ENCODE measurements around the gene DHCR24. TPM values are rescaled to one million over a fixed set of nuclear protein-coding genes. Genes with fewer than 3 reads are reported as not detected.
"Not testable (repeated sequence)": the region's sequence is repeated elsewhere in the genome, so short reads cannot be mapped to it uniquely, and the experiment has no call there.

DHCR24 gene
- total and polyA plus RNA-seq, 3 experiments from 2014 or later: 2.6 to 59.8 (median 54.6) TPM

DNA sequence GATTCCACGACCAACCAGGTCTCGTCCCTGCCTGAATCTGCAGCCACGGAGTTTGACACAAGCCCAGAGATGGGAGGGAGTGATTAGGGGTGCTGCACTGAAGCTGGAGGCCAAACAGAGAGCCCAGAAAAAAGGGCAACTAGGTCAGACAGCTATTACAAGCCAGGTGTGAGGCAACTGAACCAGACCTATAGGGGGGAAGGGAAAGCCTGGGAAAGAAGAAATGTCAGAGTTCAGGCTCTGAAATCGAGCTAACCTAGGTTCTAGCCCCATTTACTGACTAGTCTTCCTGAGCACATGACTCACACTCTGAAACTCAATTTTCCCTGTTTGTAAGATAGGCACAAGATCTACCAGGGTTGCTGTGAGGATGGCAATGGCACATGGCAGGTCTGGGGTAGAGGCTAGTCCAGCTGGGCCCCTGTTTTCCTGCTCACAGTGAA, 1.7 kb downstream of the DHCR24 start:
- Histone ChIP-seq H3K27ac (ENCODE audit: low read depth, low read length) (peak overlapping the region; percentile 29), H3K27me3 (ENCODE audit: insufficient read depth, low read length, poor library complexity, severe bottlenecking) (no peaks in the 10 kb centered on the region), H3K4me3 (ENCODE audit: low read length) (no peak overlapping the region), H3K9me3 (ENCODE audit: low read length) (no peaks in the 10 kb centered on the region), H3K36me3 (ENCODE audit: insufficient read depth, low read length) (no peaks in the 10 kb centered on the region), H3K4me1 (ENCODE audit: insufficient read depth, low read length) (peaks cover 12% of the 10 kb centered on the region)
- DNase-seq: no peak
- Mint-ChIP-seq H3K36me3 (peaks cover 0 to 3% (median 1%) of the 10 kb centered on the region in 3 donors), H3K4me1 (peaks cover 22 to 32% (median 27%) of the 10 kb centered on the region in 3 donors), H3K27ac (peak overlapping the region in 1 of 8 donors; percentile 8), H3K9me3 (no peaks in the 10 kb centered on the region), H3K4me3 (peak overlapping the region; percentile 88 to 94 (median 92)), H3K27me3 (peaks cover 14% of the 10 kb centered on the region in 2 donors)
- ChIA-PET POLR2A (no interaction called here), CTCF (no interaction called here)

DNA sequence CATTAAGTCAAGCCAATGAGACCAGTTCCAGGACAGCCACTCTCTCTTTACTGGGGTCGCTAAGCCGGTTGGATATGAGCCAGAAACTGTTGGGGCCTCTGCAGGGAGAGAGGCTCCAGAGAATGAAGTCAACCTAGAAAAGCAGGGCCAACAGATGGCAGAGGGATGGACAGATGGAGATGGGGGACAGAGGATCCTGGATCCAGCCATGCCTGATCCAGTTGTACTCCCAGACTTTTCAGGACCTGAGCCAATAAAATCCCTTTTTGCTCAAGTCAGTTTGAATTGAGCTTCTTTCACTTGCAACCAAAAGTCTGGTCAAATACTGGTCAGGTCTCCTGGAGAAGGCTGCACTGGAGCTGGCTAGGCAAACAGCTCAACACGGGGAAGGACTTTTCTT, 2.2 kb downstream of the DHCR24 start:
- peak overlapping the region in 5 of 7 donors; percentile 20 to 94 (median 91) for H3K4me3 Mint-ChIP-seq
- ChIA-PET POLR2A (no interaction called here), CTCF (no interaction called here)
- H3K36me3 Mint-ChIP-seq: peaks cover 1 to 4% (median 3%) of the 10 kb centered on the region in 3 donors
- Histone ChIP-seq H3K4me1 (ENCODE audit: insufficient read depth, low read length) (peaks cover 12% of the 10 kb centered on the region), H3K9me3 (ENCODE audit: low read length) (no peaks in the 10 kb centered on the region), H3K27ac (ENCODE audit: low read depth, low read length) (no peak overlapping the region), H3K36me3 (ENCODE audit: insufficient read depth, low read length) (no peaks in the 10 kb centered on the region), H3K27me3 (ENCODE audit: insufficient read depth, low read length, poor library complexity, severe bottlenecking) (no peaks in the 10 kb centered on the region), H3K4me3 (ENCODE audit: low read length) (no peak overlapping the region)
- H3K27ac Mint-ChIP-seq: no peak overlapping the region
- DNase-seq: no peak
- H3K4me1 Mint-ChIP-seq: peaks cover 22 to 32% (median 27%) of the 10 kb centered on the region in 3 donors
- no peaks in the 10 kb centered on the region for H3K9me3 Mint-ChIP-seq
- H3K27me3 Mint-ChIP-seq: peaks cover 11 to 13% of the 10 kb centered on the region in 2 donors

DNA sequence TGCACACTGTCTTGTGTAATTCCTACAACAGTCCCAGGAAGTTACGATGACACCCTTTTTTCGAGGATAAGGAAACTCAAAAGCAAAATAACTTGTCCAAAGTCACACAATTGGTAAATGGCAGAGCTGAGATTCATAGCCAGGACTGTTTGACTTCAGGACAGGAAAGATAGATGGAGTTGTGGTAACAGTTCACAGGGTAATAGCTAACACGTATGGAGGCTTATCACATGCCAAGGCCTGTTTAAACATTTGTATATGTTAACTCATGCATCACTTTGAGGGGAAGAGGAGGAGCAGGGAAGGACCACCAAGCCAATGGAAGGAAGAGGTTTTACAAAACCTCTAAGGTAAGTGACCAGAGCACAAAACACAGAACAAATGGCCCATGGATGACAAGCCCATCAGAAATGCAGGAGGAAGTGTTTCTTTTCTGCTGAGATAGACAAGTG, 2.8 kb downstream of the DHCR24 start:
- H3K27me3 Mint-ChIP-seq: peaks cover 9 to 12% of the 10 kb centered on the region in 2 donors
- H3K4me1 ChIP-seq (ENCODE audit: insufficient read depth, low read length): peaks cover 12% of the 10 kb centered on the region
- no peak overlapping the region for H3K27ac Mint-ChIP-seq
- peaks cover 22 to 32% (median 27%) of the 10 kb centered on the region in 3 donors for H3K4me1 Mint-ChIP-seq
- H3K36me3 ChIP-seq (ENCODE audit: insufficient read depth, low read length): no peaks in the 10 kb centered on the region
- peaks cover 0 to 4% (median 0%) of the 10 kb centered on the region in 5 donors for H3K9me3 Mint-ChIP-seq
- H3K4me3 Mint-ChIP-seq: peak overlapping the region in 1 of 7 donors; percentile 91
- DNase-seq: no peak
- H3K4me3 ChIP-seq (ENCODE audit: low read length): no peak overlapping the region
- no peak overlapping the region for H3K27ac ChIP-seq (ENCODE audit: low read depth, low read length)
- no peaks in the 10 kb centered on the region for H3K27me3 ChIP-seq (ENCODE audit: insufficient read depth, low read length, poor library complexity, severe bottlenecking)
- ChIA-PET CTCF (no interaction called here), POLR2A (no interaction called here)
- peaks cover 1 to 9% (median 3%) of the 10 kb centered on the region in 3 donors for H3K36me3 Mint-ChIP-seq
- H3K9me3 ChIP-seq (ENCODE audit: low read length): no peaks in the 10 kb centered on the region

DNA sequence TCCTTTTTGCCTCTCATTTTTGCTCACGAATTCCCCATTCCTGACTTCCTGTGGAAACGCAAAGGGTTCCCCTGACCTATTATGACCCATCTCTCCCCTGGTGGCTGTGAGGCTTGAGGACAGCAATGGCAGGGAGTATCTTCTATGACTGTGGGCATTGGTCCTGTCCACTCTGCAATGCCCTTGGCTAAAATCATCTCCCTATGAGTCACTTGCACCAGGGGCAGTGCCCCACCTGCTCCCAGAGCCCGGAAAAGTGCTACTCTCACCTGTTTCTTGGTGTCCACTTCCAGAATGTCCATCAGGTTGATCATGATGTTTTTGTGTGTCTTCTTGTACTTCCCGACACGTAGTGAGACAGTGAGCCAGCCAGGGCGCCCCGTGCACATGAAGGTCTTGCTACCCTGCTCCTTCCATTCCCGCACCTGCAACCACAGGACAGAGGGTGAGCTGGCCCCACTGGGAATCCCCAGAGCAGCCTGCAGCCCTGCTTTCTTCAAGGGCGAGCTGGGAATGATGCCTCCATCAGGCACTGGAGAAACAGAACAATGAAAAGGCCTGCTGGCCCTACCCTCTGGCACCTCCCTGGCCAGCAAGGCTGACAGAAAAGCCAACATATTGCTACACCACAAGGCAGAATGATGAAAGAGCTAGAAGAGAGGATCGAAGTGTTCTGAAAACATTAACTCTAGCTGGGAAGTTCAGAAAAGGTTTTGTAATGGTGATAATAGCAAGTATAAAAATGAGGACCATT, 3.5 kb downstream of the DHCR24 start:
- no peaks in the 10 kb centered on the region for H3K9me3 ChIP-seq (ENCODE audit: low read length)
- H3K36me3 ChIP-seq (ENCODE audit: insufficient read depth, low read length): no peaks in the 10 kb centered on the region
- Mint-ChIP-seq H3K36me3 (peaks cover 1 to 9% (median 4%) of the 10 kb centered on the region in 3 donors), H3K4me1 (peaks cover 21 to 32% (median 27%) of the 10 kb centered on the region in 3 donors), H3K9me3 (peaks cover 0 to 4% (median 0%) of the 10 kb centered on the region in 5 donors), H3K27me3 (peaks cover 6 to 12% of the 10 kb centered on the region in 2 donors), H3K27ac (no peak overlapping the region), H3K4me3 (peak overlapping the region in 1 of 7 donors; percentile 91)
- no peaks in the 10 kb centered on the region for H3K27me3 ChIP-seq (ENCODE audit: insufficient read depth, low read length, poor library complexity, severe bottlenecking)
- ChIA-PET POLR2A (no interaction called here), CTCF (no interaction called here)
- H3K4me1 ChIP-seq (ENCODE audit: insufficient read depth, low read length): peaks cover 12% of the 10 kb centered on the region
- no peak for DNase-seq
- no peak overlapping the region for H3K27ac ChIP-seq (ENCODE audit: low read depth, low read length)
- H3K4me3 ChIP-seq (ENCODE audit: low read length): no peak overlapping the region

DNA sequence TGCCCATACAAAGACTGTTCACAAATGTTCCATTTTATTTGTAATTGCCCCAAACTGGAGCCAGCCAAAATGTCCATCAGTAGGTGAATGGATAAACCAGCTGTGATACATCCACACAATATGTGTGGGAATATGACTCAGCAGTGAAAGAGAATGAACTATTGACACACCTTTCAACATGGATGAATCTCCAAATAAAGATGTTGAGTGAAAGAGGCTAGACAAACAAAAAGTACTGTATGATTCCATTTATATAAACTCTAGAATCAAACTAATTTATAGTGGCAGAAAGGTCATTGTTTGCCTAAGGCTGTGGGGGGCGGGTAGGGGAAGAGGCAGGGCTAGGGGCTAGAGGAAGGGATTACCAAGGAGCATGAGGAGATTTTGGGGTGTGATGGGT, 4.5 kb downstream of the DHCR24 start:
- H3K4me3 Mint-ChIP-seq: no peak overlapping the region
- DNase-seq: no peak
- H3K9me3 Mint-ChIP-seq: peaks cover 0 to 4% (median 0%) of the 10 kb centered on the region in 5 donors
- H3K27me3 Mint-ChIP-seq: peaks cover 0 to 9% of the 10 kb centered on the region in 2 donors
- no peak overlapping the region for H3K27ac Mint-ChIP-seq
- Histone ChIP-seq H3K4me1 (ENCODE audit: insufficient read depth, low read length) (peaks cover 9% of the 10 kb centered on the region), H3K4me3 (ENCODE audit: low read length) (no peak overlapping the region), H3K36me3 (ENCODE audit: insufficient read depth, low read length) (no peaks in the 10 kb centered on the region), H3K27ac (ENCODE audit: low read depth, low read length) (no peak overlapping the region), H3K27me3 (ENCODE audit: insufficient read depth, low read length, poor library complexity, severe bottlenecking) (no peaks in the 10 kb centered on the region), H3K9me3 (ENCODE audit: low read length) (no peaks in the 10 kb centered on the region)
- POLR2A ChIA-PET: no interaction called here
- H3K36me3 Mint-ChIP-seq: peaks cover 3 to 9% (median 4%) of the 10 kb centered on the region in 3 donors
- CTCF ChIA-PET: no interaction called here
- peaks cover 14 to 27% (median 20%) of the 10 kb centered on the region in 3 donors for H3K4me1 Mint-ChIP-seq

DNA sequence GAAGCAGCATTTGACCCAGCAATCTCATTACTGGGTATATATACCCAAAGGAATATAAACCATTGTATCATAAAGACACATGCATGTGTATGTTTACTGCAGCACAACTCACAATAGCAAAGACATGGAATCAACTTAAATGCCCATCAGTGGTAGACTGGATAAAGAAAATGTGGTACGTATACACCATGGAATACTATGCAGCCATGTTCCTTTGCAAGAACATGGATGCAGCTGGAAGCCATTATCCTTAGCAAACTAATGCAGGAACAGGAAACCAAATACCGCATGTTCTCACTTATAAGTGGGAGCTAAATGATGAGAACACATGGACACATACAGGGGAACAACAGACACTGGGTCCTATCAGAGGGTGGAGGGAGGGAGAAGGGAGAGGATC, 5.4 kb downstream of the DHCR24 start:
- H3K4me3 ChIP-seq (ENCODE audit: low read length); H3K4me3 Mint-ChIP-seq; H3K9me3 Mint-ChIP-seq; CTCF ChIA-PET; H3K27me3 ChIP-seq (ENCODE audit: insufficient read depth, low read length, poor library complexity, severe bottlenecking); POLR2A ChIA-PET; H3K27me3 Mint-ChIP-seq; H3K4me1 ChIP-seq (ENCODE audit: insufficient read depth, low read length); DNase-seq; H3K36me3 ChIP-seq (ENCODE audit: insufficient read depth, low read length); H3K27ac ChIP-seq (ENCODE audit: low read depth, low read length); H3K9me3 ChIP-seq (ENCODE audit: low read length): not testable (repeated sequence)
- peak overlapping the region in 1 of 8 donors; percentile 63 for H3K27ac Mint-ChIP-seq
- peaks cover 10 to 23% (median 14%) of the 10 kb centered on the region in 3 donors for H3K4me1 Mint-ChIP-seq
- peaks cover 3 to 11% (median 4%) of the 10 kb centered on the region in 3 donors for H3K36me3 Mint-ChIP-seq

DNA sequence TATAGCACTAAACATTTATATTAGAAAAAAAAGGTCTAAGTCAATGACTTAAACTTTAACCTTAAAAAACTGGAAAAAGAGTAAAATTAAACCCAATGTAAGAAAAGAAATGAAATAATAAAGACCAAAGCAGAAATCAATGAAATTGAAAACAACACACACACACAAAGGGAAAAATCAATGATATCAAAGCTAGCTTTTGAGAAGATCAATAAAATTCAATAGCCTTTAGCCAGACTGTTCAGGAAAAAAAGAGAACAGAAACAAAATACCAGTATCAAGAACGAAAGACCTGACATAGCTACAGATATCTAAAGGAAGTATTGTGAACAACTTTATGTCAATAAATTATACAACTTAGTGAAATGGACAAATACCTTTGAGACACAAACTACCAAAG, 7.1 kb downstream of the DHCR24 start:
- Histone ChIP-seq H3K9me3 (ENCODE audit: low read length) (no peaks in the 10 kb centered on the region), H3K36me3 (ENCODE audit: insufficient read depth, low read length) (peaks cover 5% of the 10 kb centered on the region), H3K4me3 (ENCODE audit: low read length) (no peak overlapping the region), H3K4me1 (ENCODE audit: insufficient read depth, low read length) (no peaks in the 10 kb centered on the region), H3K27me3 (ENCODE audit: insufficient read depth, low read length, poor library complexity, severe bottlenecking) (no peaks in the 10 kb centered on the region), H3K27ac (ENCODE audit: low read depth, low read length) (no peak overlapping the region)
- Mint-ChIP-seq H3K4me1 (peaks cover 0 to 7% (median 2%) of the 10 kb centered on the region in 3 donors), H3K27ac (no peak overlapping the region), H3K9me3 (peaks cover 0 to 4% (median 0%) of the 10 kb centered on the region in 5 donors), H3K27me3 (peaks cover 0 to 2% of the 10 kb centered on the region in 2 donors), H3K4me3 (no peak overlapping the region), H3K36me3 (peaks cover 5 to 13% (median 7%) of the 10 kb centered on the region in 3 donors)
- no peak for DNase-seq
- ChIA-PET POLR2A (no interaction called here), CTCF (no interaction called here)

DNA sequence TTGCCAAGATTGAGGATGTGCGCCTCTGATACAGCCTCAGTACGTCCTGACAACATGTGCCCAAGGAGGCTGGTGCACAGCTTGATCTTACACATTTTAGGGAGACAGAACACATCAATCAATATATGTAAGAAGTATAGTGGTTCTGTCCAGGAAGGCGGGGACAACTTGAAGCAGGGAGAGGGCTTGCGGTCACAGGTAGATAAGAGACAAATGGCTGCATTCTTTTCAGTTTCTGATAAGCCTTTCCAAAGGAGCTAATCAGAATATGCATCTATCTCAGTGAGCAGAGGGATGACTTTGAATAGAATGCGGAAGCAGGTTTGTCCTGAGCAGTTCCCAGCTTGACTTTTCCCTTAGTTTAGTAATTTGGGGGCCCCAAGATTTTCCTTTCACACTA, 10.2 kb downstream of the DHCR24 start:
- Mint-ChIP-seq H3K27me3 (peaks cover 0 to 2% of the 10 kb centered on the region in 2 donors), H3K27ac (peak overlapping the region in 1 of 8 donors; percentile 58), H3K4me1 (no peaks in the 10 kb centered on the region), H3K4me3 (no peak overlapping the region), H3K9me3 (peaks cover 0 to 4% (median 0%) of the 10 kb centered on the region in 5 donors), H3K36me3 (peaks cover 7 to 13% (median 10%) of the 10 kb centered on the region in 3 donors)
- Histone ChIP-seq H3K4me3 (ENCODE audit: low read length) (no peak overlapping the region), H3K27me3 (ENCODE audit: insufficient read depth, low read length, poor library complexity, severe bottlenecking) (no peaks in the 10 kb centered on the region), H3K9me3 (ENCODE audit: low read length) (no peaks in the 10 kb centered on the region), H3K4me1 (ENCODE audit: insufficient read depth, low read length) (no peaks in the 10 kb centered on the region), H3K27ac (ENCODE audit: low read depth, low read length) (no peak overlapping the region), H3K36me3 (ENCODE audit: insufficient read depth, low read length) (peaks cover 5% of the 10 kb centered on the region)
- ChIA-PET CTCF (no interaction called here), POLR2A (no interaction called here)
- no peak for DNase-seq
